Ishikawa (cell line): Measurements from ENCODE around the gene TBC1D30.
A peak's percentile ranks its signal among the peaks of the same experiment; 100 is the strongest.

Source experiments
- CREB1 ChIP-seq: IDR thresholded peaks from 2 replicates; pipeline ENCODE4 v1.6.1; 2012; ENCODE audit warnings: low read depth
- EP300 ChIP-seq: IDR thresholded peaks from 2 replicates; pipeline ENCODE4 v1.6.1; 2012; ENCODE audit warnings: borderline replicate concordance
- FOXM1 ChIP-seq: IDR thresholded peaks from 2 replicates; pipeline ENCODE4 v1.6.1; 2012; ENCODE audit warnings: low read depth, borderline replicate concordance
- MAX ChIP-seq: IDR thresholded peaks from 2 replicates; pipeline ENCODE4 v1.6.1; 2012
- NFIC ChIP-seq: IDR thresholded peaks from 2 replicates; pipeline ENCODE4 v1.6.1; 2012
- RAD21 ChIP-seq: IDR thresholded peaks from 2 replicates; pipeline ENCODE4 v1.6.1; 2012; ENCODE audit warnings: low read depth
- TAF1 ChIP-seq: IDR thresholded peaks from 2 replicates; pipeline ENCODE4 v1.6.1; 2012; ENCODE audit warnings: low read depth, mild to moderate bottlenecking
- TCF12 ChIP-seq: IDR thresholded peaks from 2 replicates; pipeline ENCODE4 v1.6.1; 2012; ENCODE audit warnings: low read depth
- TEAD4 ChIP-seq: IDR thresholded peaks from 2 replicates; pipeline ENCODE4 v1.6.1; 2012
- YY1 ChIP-seq: IDR thresholded peaks from 2 replicates; pipeline ENCODE4 v1.6.1; 2012; ENCODE audit warnings: low read depth

GRCh38 chr12:64801381-64801780 is 23.1 kb upstream of the TBC1D30 start:
- no peak for TF ChIP-seq CREB1
- TF ChIP-seq YY1 = no peak
- TF ChIP-seq TEAD4 = no peak
- TF ChIP-seq NFIC = no peak
- TF ChIP-seq TCF12 = no peak
- no peak for TF ChIP-seq EP300
- no peak for TF ChIP-seq FOXM1
- no peak for TF ChIP-seq TAF1
- peak; percentile 29; the same call in 1 of the 2 replicates for TF ChIP-seq RAD21
- TF ChIP-seq MAX = no peak
